Ramos (cell line): ENCODE measurements around the gene EXTL1.

ENCODE experiments used
- in situ Hi-C: fragments of 300-500 bp; cut with MboI; formaldehyde crosslinking; loops from one replicate; pipeline ENCODE4 v1.14.3; 2022; ENCODE audit warnings: low sequenced_read_pairs; ENCODE audit not compliant: unreplicated experiment

EXTL1 gene

DNA sequence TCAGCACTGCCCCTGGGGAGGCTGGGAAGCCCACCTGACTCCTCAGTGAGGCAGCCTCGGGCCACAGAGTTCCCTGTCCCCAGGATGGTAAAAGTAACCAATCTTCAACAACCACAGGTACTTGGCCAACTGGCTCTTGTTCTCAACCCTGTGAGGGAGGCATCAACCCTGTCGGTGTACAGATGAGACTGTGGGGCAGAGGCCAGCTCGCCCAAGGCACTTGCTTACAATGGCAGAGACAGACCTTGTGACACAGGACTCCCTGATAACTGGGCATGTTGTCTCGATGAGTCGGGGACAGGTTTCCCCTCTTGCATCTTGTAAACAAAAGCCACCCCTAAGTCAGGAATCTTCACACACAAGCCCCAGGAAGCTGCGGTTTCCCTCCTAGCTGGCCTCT is 16.3 kb downstream of the EXTL1 start:
- in situ Hi-C loops: no loop called here

DNA sequence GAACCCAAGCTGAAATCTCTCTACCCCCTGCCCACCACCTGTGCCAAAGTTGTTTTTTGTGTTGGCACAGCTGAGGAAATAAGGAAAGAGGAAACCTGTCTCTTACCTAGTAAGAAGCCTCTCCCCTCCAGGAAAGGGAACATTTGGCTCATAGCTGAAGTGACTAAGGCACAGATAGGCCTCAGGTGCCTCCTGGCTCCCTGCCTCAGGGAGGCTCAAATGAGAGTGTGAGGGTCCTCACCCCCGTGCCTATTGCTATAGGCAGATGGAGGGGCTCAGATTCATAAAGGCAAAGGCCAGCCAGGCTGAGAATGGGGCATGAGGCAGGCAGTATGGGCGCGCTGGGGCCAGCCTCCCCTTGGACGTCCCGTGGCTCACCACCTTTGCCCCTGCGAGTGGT is 16.9 kb downstream of the EXTL1 start:
- in situ Hi-C loops: no loop called here

DNA sequence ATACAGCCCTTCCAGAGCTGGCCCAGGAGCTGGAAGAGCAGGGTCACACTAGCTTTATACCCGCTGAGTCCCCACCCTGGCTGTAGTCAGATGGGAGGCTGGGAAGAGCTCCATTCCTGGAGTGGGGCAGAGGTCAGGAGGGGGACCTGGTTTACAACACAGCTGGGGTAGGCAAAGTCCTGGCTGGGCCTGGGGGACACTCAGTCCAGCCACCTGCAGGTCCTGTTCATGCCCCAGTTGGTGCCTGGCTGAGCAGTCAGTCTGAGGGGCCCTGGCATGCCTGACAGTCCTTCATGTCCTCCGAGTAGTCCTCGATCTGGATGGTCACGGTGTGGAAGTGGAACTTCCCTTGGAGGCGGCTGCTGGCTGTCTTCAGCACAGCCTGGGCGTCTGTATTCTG is 17.3 kb downstream of the EXTL1 start:
- in situ Hi-C loops: no loop called here

DNA sequence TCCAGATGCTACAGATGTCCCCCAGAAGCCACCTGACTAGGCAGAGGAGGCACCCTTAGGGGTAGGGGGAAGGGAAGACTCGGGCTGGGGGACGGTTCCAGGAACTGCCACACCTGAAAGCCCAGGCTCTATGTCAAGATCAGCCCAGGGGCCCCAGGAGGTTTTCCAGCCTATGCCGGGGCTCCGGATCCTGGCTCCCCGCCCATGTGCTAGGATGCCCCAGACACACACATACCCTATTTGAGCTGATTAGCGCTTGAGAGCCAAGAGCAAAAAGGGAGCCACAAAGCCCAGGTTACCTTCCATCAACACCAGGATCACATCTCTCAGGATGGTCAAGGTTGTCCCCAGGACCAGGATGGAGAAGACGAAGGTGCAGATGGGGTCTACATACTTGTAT is 19.8 kb downstream of the EXTL1 start:
- in situ Hi-C loops: no loop called here

GRCh38 chr1:26041978-26042377 is 20.4 kb downstream of the EXTL1 start:
- in situ Hi-C loops: no loop called here

GRCh38 chr1:26043765-26044164 is 22.2 kb downstream of the EXTL1 start:
- in situ Hi-C loops: no loop called here

- in situ Hi-C loops: no loop called here
These were observed 22.8 kb downstream of the EXTL1 start for GRCh38 chr1:26044414-26044813.

DNA sequence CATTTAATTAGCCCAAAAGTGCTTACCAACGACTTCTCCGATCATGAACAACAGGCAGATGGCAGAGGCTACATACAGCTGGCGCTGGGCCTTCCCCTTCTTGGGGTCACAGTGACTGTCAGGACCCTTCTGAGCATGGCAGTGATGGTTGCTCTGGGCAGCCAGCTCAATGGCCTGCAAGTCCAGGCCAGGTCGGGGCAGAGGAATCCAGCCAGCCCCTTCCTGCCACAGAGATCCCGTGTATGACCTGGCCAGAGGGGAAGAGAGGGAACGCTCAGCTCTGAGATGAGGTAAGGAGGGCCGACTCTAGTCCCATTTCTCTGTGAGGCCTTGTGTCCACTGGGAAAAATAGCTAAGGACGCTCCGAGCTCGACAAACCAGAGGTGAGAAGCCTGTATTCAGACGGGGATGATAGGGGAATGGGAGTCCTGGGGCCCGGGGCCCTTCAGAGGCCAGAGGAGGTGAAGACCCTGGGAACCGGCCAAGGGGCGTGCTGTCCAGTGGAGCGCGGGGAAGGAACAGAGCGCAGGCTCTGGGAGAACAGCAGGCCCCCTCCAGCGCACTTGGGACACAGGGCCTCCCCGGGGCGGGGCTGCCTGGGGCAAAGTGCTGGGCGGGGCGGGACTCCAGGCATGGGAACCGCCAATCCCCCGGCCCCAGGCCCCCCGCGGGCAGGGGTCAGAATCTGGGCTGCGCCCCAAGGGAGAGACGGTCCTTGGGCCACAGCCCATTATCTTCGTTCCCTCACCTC is 23.6 kb downstream of the EXTL1 start:
- in situ Hi-C loops: no loop called here

GRCh38 chr1:26045722-26046245 is 24.2 kb downstream of the EXTL1 start, which contains the start of gene SLC30A2:
Gene SLC30A2, minus strand, starts transcription at chr1:26046118. Its CDS starts 222 bp downstream, at chr1:26045896.
- in situ Hi-C loops: no loop called here

DNA sequence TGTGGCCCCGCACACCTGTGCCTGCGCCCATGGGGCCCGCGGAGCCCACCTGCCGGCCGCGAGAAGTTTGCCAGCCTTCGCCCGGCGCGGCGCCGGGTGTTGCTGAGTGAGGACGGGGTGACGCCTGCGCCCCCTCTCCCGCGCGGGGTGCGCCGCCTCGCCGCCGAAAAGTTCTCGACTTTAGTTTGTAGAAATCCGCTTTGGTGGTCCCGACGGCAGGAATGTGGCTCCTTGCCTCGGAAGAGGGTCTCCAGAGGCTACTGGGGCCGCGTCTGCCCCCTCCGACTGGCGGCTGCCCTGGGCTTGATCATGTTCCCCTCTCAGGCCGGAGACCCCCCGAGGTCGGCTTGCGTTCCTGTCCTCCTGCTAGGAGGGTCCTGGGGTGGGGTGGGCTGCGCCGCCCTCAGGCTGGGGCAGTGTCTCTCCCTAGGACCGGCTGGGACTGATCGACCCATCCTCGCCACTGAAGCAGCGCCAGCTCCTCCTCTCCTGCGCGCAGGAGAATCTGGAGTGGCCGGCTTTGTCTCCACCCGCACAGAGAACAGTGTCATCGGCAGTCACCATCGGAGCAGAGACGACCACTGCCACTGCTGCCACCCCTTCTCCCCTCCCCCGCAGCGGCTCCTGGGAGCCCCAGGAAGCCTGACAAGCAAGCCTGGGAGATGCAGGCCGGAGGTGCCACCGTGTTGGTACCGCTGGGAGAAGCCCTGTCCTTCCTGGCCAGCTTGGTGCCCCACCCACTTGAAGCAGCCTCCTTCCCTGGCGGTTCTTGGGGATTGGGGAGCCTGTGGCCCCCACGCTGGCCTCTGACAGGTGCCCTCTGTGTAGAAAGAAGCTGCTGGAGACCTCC is 24.9 kb downstream of the EXTL1 start:
- in situ Hi-C loops: no loop called here

GRCh38 chr1:26047278-26047874 is 25.8 kb downstream of the EXTL1 start:
- in situ Hi-C loops: no loop called here

GRCh38 chr1:26049531-26050247 is 28.1 kb downstream of the EXTL1 start:
- in situ Hi-C loops: no loop called here

- in situ Hi-C loops: no loop called here
These were observed 28.7 kb downstream of the EXTL1 start for GRCh38 chr1:26050248-26050640.

GRCh38 chr1:26053718-26054560 is 32.4 kb downstream of the EXTL1 start:
- in situ Hi-C loops: no loop called here

- in situ Hi-C loops: no loop called here
These were observed 33.5 kb downstream of the EXTL1 start for GRCh38 chr1:26055041-26055440.

- in situ Hi-C loops: no loop called here
These were observed 35.6 kb downstream of the EXTL1 start for GRCh38 chr1:26057189-26057588.

DNA sequence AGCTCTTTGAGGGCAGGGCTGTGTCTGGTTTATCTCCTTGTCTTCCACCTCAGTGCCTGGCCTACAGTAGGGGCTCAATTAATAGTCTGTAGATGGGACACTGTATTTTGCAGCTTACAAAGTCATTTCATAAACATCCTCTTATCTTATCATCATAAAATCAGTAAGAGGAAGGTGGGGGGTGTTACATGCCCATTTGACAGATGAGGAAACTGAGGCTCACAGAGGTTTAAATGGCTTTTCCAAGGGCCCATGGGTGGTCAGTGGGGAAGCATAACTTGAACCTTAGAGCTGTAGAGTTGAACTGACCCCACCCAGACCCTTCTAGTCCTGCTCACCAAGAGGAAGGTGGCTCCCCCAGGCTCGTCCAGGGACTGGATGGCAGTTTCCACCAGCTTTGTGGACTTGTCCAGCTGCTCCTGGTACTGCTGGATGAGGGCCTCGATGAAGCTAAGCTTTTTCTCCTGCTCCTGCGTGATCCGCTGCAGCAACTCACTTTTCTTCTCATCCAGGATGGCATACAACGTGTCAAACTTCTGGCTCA is 36.5 kb downstream of the EXTL1 start:
- in situ Hi-C loops: no loop called here

- in situ Hi-C loops: no loop called here
These were observed 38.3 kb downstream of the EXTL1 start for GRCh38 chr1:26059906-26060305.
